ENCODE results near the gene S100A12. TPM values are rescaled to one million over a fixed set of nuclear protein-coding genes. Genes with fewer than 3 reads are reported as not detected.

Gene S100A12
- polyA plus RNA-seq, 1 of the 3 experiments (the other 2 are of a cell fraction) = not detected

- Histone ChIP-seq H4K20me1 (ENCODE audit: insufficient read depth) (no peaks in the 10 kb centered on the region), H3K27me3 (ENCODE audit: insufficient read depth) (peaks cover 14% of the 10 kb centered on the region), H3K79me2 (ENCODE audit: insufficient read depth) (no peaks in the 10 kb centered on the region), H3K36me3 (replicated peaks in 1 of 2; ENCODE audit: control insufficient read depth in 1 of 2, insufficient read depth in 2 of 2, low read length in 1 of 2) (no peaks in the 10 kb centered on the region), H3F3A (replicated peaks; ENCODE audit: insufficient read depth) (no peaks in the 10 kb centered on the region), H3K4me1 (ENCODE audit: control insufficient read depth in 1 of 2, insufficient read depth in 2 of 2, low read depth in 1 of 2, low read length in 1 of 2) (no peaks in the 10 kb centered on the region), H3K27ac (ENCODE audit: low read depth in 2 of 2, low read length in 1 of 2) (no peak overlapping the region), H3K4me2 (no peak overlapping the region), H3K9me3 (no peaks in the 10 kb centered on the region), H2AFZ (ENCODE audit: low read depth) (no peak overlapping the region), H3K9me2 (no peaks in the 10 kb centered on the region), H3K9ac (no peak overlapping the region), H3K4me3 (ENCODE audit: low read depth in 2 of 2, low read length in 1 of 2) (no peak overlapping the region)
- ChIA-PET POLR2A (no interaction called here), CTCF (interaction anchor here (0.9 kb wide), 1 partner anchor 107 kb away, joined by 3 read pairs; no protein-coding TSS in a partner anchor)
- no peak for DNase-seq
- WGBS (ENCODE audit: low lambda C conversion rate) = 0% methylated on average over 3 of the region's 4 CpGs
- TF ChIP-seq RCOR1 (IDR thresholded peaks at IDR 0.05; ENCODE audit: low read length) (no peak), REST (IDR thresholded peaks at IDR 0.05; ENCODE audit: low read depth, low read length) (no peak), RAD21 (IDR thresholded peaks at IDR 0.05; ENCODE audit: low read length) (no peak), ELF1 (IDR thresholded peaks at IDR 0.05) (no peak)
These were observed 12.4 kb upstream of the S100A12 start for GRCh38 chr1:153387785-153388184.

GRCh38 chr1:153387001-153387400 is 11.6 kb upstream of the S100A12 start:
- Histone ChIP-seq H3K27ac (ENCODE audit: low read depth in 2 of 2, low read length in 1 of 2) (no peak overlapping the region), H3K9me2 (no peaks in the 10 kb centered on the region), H2AFZ (ENCODE audit: low read depth) (no peak overlapping the region), H3K4me1 (ENCODE audit: control insufficient read depth in 1 of 2, insufficient read depth in 2 of 2, low read depth in 1 of 2, low read length in 1 of 2) (no peaks in the 10 kb centered on the region), H3F3A (replicated peaks; ENCODE audit: insufficient read depth) (no peaks in the 10 kb centered on the region), H4K20me1 (ENCODE audit: insufficient read depth) (no peaks in the 10 kb centered on the region), H3K36me3 (replicated peaks in 1 of 2; ENCODE audit: control insufficient read depth in 1 of 2, insufficient read depth in 2 of 2, low read length in 1 of 2) (no peaks in the 10 kb centered on the region), H3K4me3 (ENCODE audit: low read depth in 2 of 2, low read length in 1 of 2) (no peak overlapping the region), H3K9ac (no peak overlapping the region), H3K79me2 (ENCODE audit: insufficient read depth) (no peaks in the 10 kb centered on the region), H3K27me3 (ENCODE audit: insufficient read depth) (peaks cover 12% of the 10 kb centered on the region), H3K4me2 (no peak overlapping the region), H3K9me3 (no peaks in the 10 kb centered on the region)
- 14% methylated on average over 4 of the region's 4 CpGs for WGBS (ENCODE audit: low lambda C conversion rate)
- ChIA-PET POLR2A (no interaction called here), CTCF (interaction anchor here (0.9 kb wide), 1 partner anchor 107 kb away, joined by 3 read pairs; no protein-coding TSS in a partner anchor)
- no peak for DNase-seq
- TF ChIP-seq TEAD4 (IDR thresholded peaks at IDR 0.05; ENCODE audit: borderline replicate concordance, insufficient read depth) (no peak), FOSL2 (IDR thresholded peaks at IDR 0.05; ENCODE audit: borderline replicate concordance, low read depth) (no peak), REST (IDR thresholded peaks at IDR 0.05; ENCODE audit: low read depth, low read length) (no peak)

All from SK-N-SH (cell line).